Vagina (tissue), 2 donors: Measurements from ENCODE around the gene WNT4.

Experiments used
- CTCF ChIP-seq, 3 experiments: fragments of 450-650 bp in 2 of 3; fragments of 200-600 bp in 1 of 3; sonication (generic) in 1 of 3; IDR thresholded peaks; one replicate each; pipeline ENCODE4 v1.5.1; 2017 to 2019; ENCODE audit warnings: antibody characterized with exemption in 3 of 3, mild to moderate bottlenecking in 2 of 3, moderate library complexity in 2 of 3
- POLR2A ChIP-seq, 2 donors: fragments of 450-650 bp; IDR thresholded peaks; one replicate each; pipeline ENCODE4 v1.6.1; 2017; ENCODE audit warnings: antibody characterized with exemption in 2 of 2, mild to moderate bottlenecking in 2 of 2, moderate library complexity in 2 of 2
- POLR2AphosphoS5 ChIP-seq, 2 donors: sonication (generic); formaldehyde crosslinking; IDR thresholded peaks; one replicate each; pipeline ENCODE4 v1.9.0; 2017; ENCODE audit warnings: antibody characterized with exemption in 2 of 2, mild to moderate bottlenecking in 2 of 2, low read depth in 1 of 2; ENCODE audit not compliant: insufficient read depth in 1 of 2

GRCh38 chr1:22189619-22190018 lies 46.7 kb upstream of the WNT4 start:
- TF ChIP-seq CTCF (IDR thresholded peaks at IDR 0.05) = no peak
- no peak for TF ChIP-seq POLR2A (IDR thresholded peaks at IDR 0.05)
- TF ChIP-seq POLR2AphosphoS5 (IDR thresholded peaks at IDR 0.05; ENCODE audit: insufficient read depth in 1 of 2, low read depth in 1 of 2) = no peak
